ENCODE measurements around the gene HAUS7.

The HAUS7 gene

DNA sequence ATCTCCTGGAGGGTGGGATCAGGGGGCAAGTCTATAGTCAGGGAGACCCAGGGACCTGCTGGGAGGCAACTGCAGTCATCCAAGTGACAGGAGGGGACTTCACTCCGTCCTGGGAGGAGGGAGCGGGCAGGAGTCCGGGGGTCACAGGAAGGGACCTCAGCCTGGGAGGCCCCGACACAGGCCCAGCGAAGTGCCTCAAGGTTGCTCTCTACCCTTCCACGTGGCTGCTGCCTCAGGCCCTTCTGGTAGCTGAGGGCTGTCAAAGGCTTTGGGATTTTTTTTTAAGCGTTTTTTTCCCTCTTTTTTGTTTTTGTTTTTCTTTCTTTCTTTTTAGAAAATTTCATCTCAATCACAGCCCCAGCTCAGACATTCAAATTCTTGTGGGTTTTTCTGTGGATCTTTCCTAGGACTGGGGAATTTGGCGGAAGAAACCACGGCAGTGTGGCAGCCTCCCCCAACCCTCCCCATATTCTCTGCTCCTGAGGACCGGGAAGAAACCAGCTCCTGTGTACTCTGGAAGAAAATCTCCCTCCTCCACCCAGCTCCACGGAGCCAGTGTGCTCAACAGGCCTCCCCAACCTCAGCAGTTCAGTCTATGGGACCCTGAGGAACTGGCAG is 1.4 kb upstream of the HAUS7 start:
- WGBS, result 40% methylated on average over 4 of the region's 11 CpGs
- Histone ChIP-seq H2BK12ac (ENCODE audit: low read length in 2 of 2) (no peak overlapping the region), H4K91ac (ENCODE audit: low read length) (peak overlapping the region; percentile 39), H2BK5ac (ENCODE audit: low read depth, low read length, poor library complexity, severe bottlenecking) (peak overlapping the region; percentile 44), H3K36me3 (ENCODE audit: control insufficient read depth in 1 of 2, insufficient read depth in 2 of 2, low read depth in 1 of 2, low read length in 2 of 2) (peaks cover 0 to 18% of the 10 kb centered on the region in 2 experiments), H3K9ac (ENCODE audit: low read length) (no peak overlapping the region), H2AFZ (ENCODE audit: low read depth, low read length) (no peak overlapping the region), H3K9me3 (ENCODE audit: control insufficient read depth, low read length) (no peaks in the 10 kb centered on the region), H2BK120ac (ENCODE audit: low read depth, low read length) (no peak overlapping the region), H3K23ac (ENCODE audit: low read length in 2 of 2) (no peak overlapping the region), H2BK15ac (ENCODE audit: low read depth, poor library complexity, severe bottlenecking) (no peak overlapping the region), H3K4me1 (ENCODE audit: control insufficient read depth, insufficient read depth, low read depth, low read length) (peaks cover 30% of the 10 kb centered on the region), H3K4me2 (ENCODE audit: low read length, poor library complexity, severe bottlenecking) (no peak overlapping the region), H4K8ac (ENCODE audit: low read length) (peak overlapping the region; percentile 60), H3K14ac (ENCODE audit: low read length in 2 of 2) (no peak overlapping the region), H3K79me1 (replicated peaks; ENCODE audit: low read length, poor library complexity, severe bottlenecking) (peaks cover 15% of the 10 kb centered on the region), H3K27ac (ENCODE audit: low read length, poor library complexity, severe bottlenecking) (peak overlapping the region; percentile 65), H3K18ac (ENCODE audit: low read depth in 1 of 2, low read length in 2 of 2) (peak overlapping the region in 1 of 2 experiments; percentile 21), H3K4ac (ENCODE audit: low read depth in 1 of 2, low read length in 2 of 2) (peak overlapping the region in 1 of 2 experiments; percentile 26), H3K4me3 (ENCODE audit: insufficient read depth in 1 of 2, low read depth in 1 of 2, low read length in 2 of 2) (no peak overlapping the region), H3K27me3 (ENCODE audit: control insufficient read depth in 1 of 2, insufficient read depth in 1 of 2, low read length in 2 of 2) (peaks cover 0 to 10% of the 10 kb centered on the region in 2 experiments), H2AK5ac (ENCODE audit: low read length, severe bottlenecking) (peak overlapping the region; percentile 59)
- no peak for DNase-seq

DNA sequence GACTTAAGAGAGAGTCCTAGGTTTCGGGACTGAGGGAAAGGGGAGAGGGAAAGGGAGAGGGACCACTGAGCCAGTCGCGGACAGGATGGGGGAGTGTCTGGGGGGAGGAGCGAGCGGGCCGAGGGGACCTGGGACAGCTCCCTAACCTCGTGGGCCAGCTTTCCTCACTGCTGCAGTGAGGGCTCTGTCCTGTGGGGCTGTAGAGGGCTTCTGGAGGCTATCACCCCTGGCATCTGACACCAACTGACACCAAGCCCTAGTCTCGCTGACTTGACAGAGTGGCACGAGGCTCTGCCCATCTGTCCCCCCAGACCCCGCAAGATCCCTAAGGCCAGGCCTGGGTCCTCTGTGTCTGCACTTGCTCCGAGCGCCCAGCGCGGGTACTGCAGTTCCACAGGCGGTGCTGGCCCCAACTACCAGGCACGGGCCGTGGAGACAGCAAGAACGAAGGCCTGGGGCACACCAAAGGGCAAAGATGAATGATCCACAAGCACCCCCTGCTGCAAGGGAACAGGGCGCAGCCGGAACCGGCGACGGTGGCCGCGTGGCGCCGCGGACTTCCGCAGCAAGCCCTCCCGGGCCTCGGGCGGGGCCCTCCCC is 465 bp downstream of the HAUS7 start:
- peaks cover 0 to 25% of the 10 kb centered on the region in 2 experiments for H3K36me3 ChIP-seq (ENCODE audit: control insufficient read depth in 1 of 2, insufficient read depth in 2 of 2, low read depth in 1 of 2, low read length in 2 of 2)
- H4K8ac ChIP-seq (ENCODE audit: low read length), result no peak overlapping the region
- H3K4me2 ChIP-seq (ENCODE audit: low read length, poor library complexity, severe bottlenecking), result peak overlapping the region; percentile 96
- no peak overlapping the region for H3K14ac ChIP-seq (ENCODE audit: low read length in 2 of 2)
- DNase-seq, result peak; percentile 58
- peaks cover 17% of the 10 kb centered on the region for H3K79me1 ChIP-seq (replicated peaks; ENCODE audit: low read length, poor library complexity, severe bottlenecking)
- peak overlapping the region; percentile 27 for H2AFZ ChIP-seq (ENCODE audit: low read depth, low read length)
- H4K91ac ChIP-seq (ENCODE audit: low read length), result no peak overlapping the region
- no peak overlapping the region for H3K23ac ChIP-seq (ENCODE audit: low read length in 2 of 2)
- H3K18ac ChIP-seq (ENCODE audit: low read depth in 1 of 2, low read length in 2 of 2), result peak overlapping the region in 1 of 2 experiments; percentile 54
- no peak overlapping the region for H3K4ac ChIP-seq (ENCODE audit: low read depth in 1 of 2, low read length in 2 of 2)
- H2BK15ac ChIP-seq (ENCODE audit: low read depth, poor library complexity, severe bottlenecking), result no peak overlapping the region
- H2BK120ac ChIP-seq (ENCODE audit: low read depth, low read length), result no peak overlapping the region
- no peak overlapping the region for H3K27ac ChIP-seq (ENCODE audit: low read length, poor library complexity, severe bottlenecking)
- peaks cover 0 to 10% of the 10 kb centered on the region in 2 experiments for H3K27me3 ChIP-seq (ENCODE audit: control insufficient read depth in 1 of 2, insufficient read depth in 1 of 2, low read length in 2 of 2)
- H2BK12ac ChIP-seq (ENCODE audit: low read length in 2 of 2), result no peak overlapping the region
- peaks cover 27% of the 10 kb centered on the region for H3K4me1 ChIP-seq (ENCODE audit: control insufficient read depth, insufficient read depth, low read depth, low read length)
- H2AK5ac ChIP-seq (ENCODE audit: low read length, severe bottlenecking), result no peak overlapping the region
- peak overlapping the region; percentile 71 to 83 for H3K4me3 ChIP-seq (ENCODE audit: insufficient read depth in 1 of 2, low read depth in 1 of 2, low read length in 2 of 2)
- no peaks in the 10 kb centered on the region for H3K9me3 ChIP-seq (ENCODE audit: control insufficient read depth, low read length)
- no peak overlapping the region for H2BK5ac ChIP-seq (ENCODE audit: low read depth, low read length, poor library complexity, severe bottlenecking)
- WGBS, result 0% methylated on average over 28 of the region's 32 CpGs
- H3K9ac ChIP-seq (ENCODE audit: low read length), result peak overlapping the region; percentile 73

DNA sequence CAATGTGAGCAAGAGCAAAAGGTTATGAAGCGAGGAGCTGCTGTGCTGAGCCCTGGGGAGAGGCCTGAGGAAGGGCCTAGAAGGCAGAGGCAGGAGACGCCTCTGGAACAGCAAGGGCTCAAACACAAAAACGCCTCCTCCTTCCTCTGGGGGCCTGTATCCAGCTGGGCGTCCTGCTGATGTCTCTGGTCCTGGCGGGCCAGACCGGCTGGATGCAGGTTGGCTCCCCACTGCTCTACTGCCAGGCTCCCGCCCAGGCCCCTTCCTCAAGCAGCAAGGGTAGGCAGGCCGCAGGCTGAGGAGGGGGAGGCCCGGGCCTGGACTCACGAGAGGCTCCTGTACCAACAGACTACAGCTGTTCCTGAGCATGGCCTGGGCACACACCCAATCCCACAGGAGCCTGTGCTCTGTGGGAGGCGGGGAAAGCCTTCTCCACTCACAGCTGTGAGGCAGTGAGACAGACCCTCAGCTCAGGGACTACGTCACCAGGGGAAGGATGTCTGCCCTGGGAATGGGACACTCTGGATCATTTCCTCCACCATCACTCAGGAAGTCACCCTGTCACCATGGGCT is 2.3 kb downstream of the HAUS7 start:
- no peak overlapping the region for H2BK12ac ChIP-seq (ENCODE audit: low read length in 2 of 2)
- no peak overlapping the region for H3K18ac ChIP-seq (ENCODE audit: low read depth in 1 of 2, low read length in 2 of 2)
- no peak for DNase-seq
- no peak overlapping the region for H2BK15ac ChIP-seq (ENCODE audit: low read depth, poor library complexity, severe bottlenecking)
- H3K23ac ChIP-seq (ENCODE audit: low read length in 2 of 2), result no peak overlapping the region
- H3K9me3 ChIP-seq (ENCODE audit: control insufficient read depth, low read length), result no peaks in the 10 kb centered on the region
- H3K14ac ChIP-seq (ENCODE audit: low read length in 2 of 2), result no peak overlapping the region
- H2AK5ac ChIP-seq (ENCODE audit: low read length, severe bottlenecking), result no peak overlapping the region
- H2AFZ ChIP-seq (ENCODE audit: low read depth, low read length), result no peak overlapping the region
- H3K4me3 ChIP-seq (ENCODE audit: insufficient read depth in 1 of 2, low read depth in 1 of 2, low read length in 2 of 2), result no peak overlapping the region
- no peak overlapping the region for H4K8ac ChIP-seq (ENCODE audit: low read length)
- peaks cover 26% of the 10 kb centered on the region for H3K4me1 ChIP-seq (ENCODE audit: control insufficient read depth, insufficient read depth, low read depth, low read length)
- WGBS, result 85% methylated on average over 11 of the region's 12 CpGs
- no peak overlapping the region for H3K9ac ChIP-seq (ENCODE audit: low read length)
- H2BK120ac ChIP-seq (ENCODE audit: low read depth, low read length), result no peak overlapping the region
- H3K4me2 ChIP-seq (ENCODE audit: low read length, poor library complexity, severe bottlenecking), result no peak overlapping the region
- H3K27me3 ChIP-seq (ENCODE audit: control insufficient read depth in 1 of 2, insufficient read depth in 1 of 2, low read length in 2 of 2), result peaks cover 0 to 12% of the 10 kb centered on the region in 2 experiments
- H3K79me1 ChIP-seq (replicated peaks; ENCODE audit: low read length, poor library complexity, severe bottlenecking), result peaks cover 17% of the 10 kb centered on the region
- H3K27ac ChIP-seq (ENCODE audit: low read length, poor library complexity, severe bottlenecking), result no peak overlapping the region
- no peak overlapping the region for H2BK5ac ChIP-seq (ENCODE audit: low read depth, low read length, poor library complexity, severe bottlenecking)
- H4K91ac ChIP-seq (ENCODE audit: low read length), result no peak overlapping the region
- no peak overlapping the region for H3K4ac ChIP-seq (ENCODE audit: low read depth in 1 of 2, low read length in 2 of 2)
- H3K36me3 ChIP-seq (ENCODE audit: control insufficient read depth in 1 of 2, insufficient read depth in 2 of 2, low read depth in 1 of 2, low read length in 2 of 2), result peaks cover 0 to 36% of the 10 kb centered on the region in 2 experiments

DNA sequence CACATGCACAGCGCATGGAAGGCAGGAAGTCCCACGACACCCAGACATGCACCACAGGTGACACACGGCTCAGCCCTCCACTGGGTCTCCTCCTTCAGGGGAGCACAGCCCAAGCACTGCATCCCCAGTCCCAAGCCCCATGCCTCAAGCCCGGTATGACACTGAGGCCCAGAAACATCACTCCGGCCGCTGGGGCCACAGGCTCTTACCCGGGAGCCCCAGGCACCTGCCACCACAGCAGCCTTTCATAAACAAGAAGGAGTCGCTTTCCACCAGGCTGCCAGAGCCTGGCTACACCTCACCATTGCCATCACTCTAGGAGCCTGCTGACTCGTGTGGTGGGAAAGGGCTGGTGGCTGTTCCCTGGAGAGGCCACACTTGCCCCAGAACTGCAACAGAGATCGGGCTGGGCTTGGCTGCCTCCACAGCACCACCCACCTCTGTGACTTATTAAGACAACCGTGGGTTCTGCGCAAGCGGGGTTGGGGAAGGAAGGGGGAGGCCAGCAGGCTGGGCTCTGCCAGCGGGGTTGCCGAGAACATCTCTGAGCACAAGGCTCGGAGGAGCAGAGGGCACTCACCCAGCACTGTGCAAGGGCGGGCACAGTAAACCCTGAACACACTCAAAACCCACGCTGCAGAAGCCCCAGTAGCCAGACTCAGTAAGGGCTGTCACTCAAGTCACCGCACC is 4.5 kb downstream of the HAUS7 start:
- no peak overlapping the region for H3K27ac ChIP-seq (ENCODE audit: low read length, poor library complexity, severe bottlenecking)
- peaks cover 18% of the 10 kb centered on the region for H3K4me1 ChIP-seq (ENCODE audit: control insufficient read depth, insufficient read depth, low read depth, low read length)
- no peak overlapping the region for H2BK12ac ChIP-seq (ENCODE audit: low read length in 2 of 2)
- no peak overlapping the region for H2BK15ac ChIP-seq (ENCODE audit: low read depth, poor library complexity, severe bottlenecking)
- H4K91ac ChIP-seq (ENCODE audit: low read length), result no peak overlapping the region
- no peak overlapping the region for H2BK5ac ChIP-seq (ENCODE audit: low read depth, low read length, poor library complexity, severe bottlenecking)
- peaks cover 0 to 17% of the 10 kb centered on the region in 2 experiments for H3K27me3 ChIP-seq (ENCODE audit: control insufficient read depth in 1 of 2, insufficient read depth in 1 of 2, low read length in 2 of 2)
- no peak overlapping the region for H3K9ac ChIP-seq (ENCODE audit: low read length)
- H2AFZ ChIP-seq (ENCODE audit: low read depth, low read length), result no peak overlapping the region
- no peak overlapping the region for H2BK120ac ChIP-seq (ENCODE audit: low read depth, low read length)
- H3K36me3 ChIP-seq (ENCODE audit: control insufficient read depth in 1 of 2, insufficient read depth in 2 of 2, low read depth in 1 of 2, low read length in 2 of 2), result peaks cover 4 to 46% of the 10 kb centered on the region in 2 experiments
- H4K8ac ChIP-seq (ENCODE audit: low read length), result no peak overlapping the region
- no peak for DNase-seq
- no peak overlapping the region for H3K4me3 ChIP-seq (ENCODE audit: insufficient read depth in 1 of 2, low read depth in 1 of 2, low read length in 2 of 2)
- H2AK5ac ChIP-seq (ENCODE audit: low read length, severe bottlenecking), result no peak overlapping the region
- peaks cover 19% of the 10 kb centered on the region for H3K79me1 ChIP-seq (replicated peaks; ENCODE audit: low read length, poor library complexity, severe bottlenecking)
- H3K23ac ChIP-seq (ENCODE audit: low read length in 2 of 2), result no peak overlapping the region
- H3K14ac ChIP-seq (ENCODE audit: low read length in 2 of 2), result no peak overlapping the region
- no peaks in the 10 kb centered on the region for H3K9me3 ChIP-seq (ENCODE audit: control insufficient read depth, low read length)
- no peak overlapping the region for H3K18ac ChIP-seq (ENCODE audit: low read depth in 1 of 2, low read length in 2 of 2)
- H3K4me2 ChIP-seq (ENCODE audit: low read length, poor library complexity, severe bottlenecking), result no peak overlapping the region
- 91% methylated on average over 12 of the region's 19 CpGs for WGBS
- H3K4ac ChIP-seq (ENCODE audit: low read depth in 1 of 2, low read length in 2 of 2), result no peak overlapping the region

Measured in mesenchymal stem cell (in vitro differentiated cells and primary cell).